Measurements from ENCODE around the gene CKAP2L. TPM values are rescaled to one million over a fixed set of nuclear protein-coding genes. Genes with fewer than 3 reads are reported as not detected.

The CKAP2L gene
- total and polyA plus RNA-seq, 2 donors, result 0.24 to 13.5 TPM

GRCh38 chr2:112733456-112733855 lies 31.0 kb downstream of the CKAP2L start:
- Histone ChIP-seq H3K36me3 (ENCODE audit: insufficient read depth) (no peaks in the 10 kb centered on the region), H3K4me3 (ENCODE audit: low read depth, low read length) (no peak overlapping the region), H3K4me1 (ENCODE audit: insufficient read depth) (no peaks in the 10 kb centered on the region), H3K27ac (ENCODE audit: low read depth) (no peak overlapping the region)
- no peak for DNase-seq (ENCODE audit: extremely low spot score)
- 32% methylated on average over 4 of the region's 4 CpGs for WGBS

DNA sequence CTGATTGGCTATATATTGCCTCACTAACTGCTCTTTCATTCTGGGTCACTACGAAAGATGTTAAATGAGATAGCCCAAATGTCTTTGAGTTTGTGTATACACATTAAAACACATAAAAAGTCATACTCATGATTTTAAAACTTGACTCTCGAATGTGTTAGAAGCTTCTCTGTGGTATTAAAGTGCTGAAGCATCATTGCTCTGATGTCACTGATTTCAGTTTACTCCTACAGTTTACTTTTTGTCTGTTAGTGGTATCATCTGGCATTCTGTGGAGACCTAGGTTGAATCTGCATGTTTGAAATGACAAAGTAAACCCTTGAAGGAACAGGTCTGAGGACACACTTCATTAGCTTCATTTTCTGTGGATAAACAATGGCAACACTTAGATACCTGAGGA lies 32.9 kb downstream of the CKAP2L start:
- DNase-seq (ENCODE audit: extremely low spot score), result no peak
- no peaks in the 10 kb centered on the region for H3K36me3 ChIP-seq (ENCODE audit: insufficient read depth)
- no peaks in the 10 kb centered on the region for H3K4me1 ChIP-seq (ENCODE audit: insufficient read depth)
- no peak overlapping the region for H3K27ac ChIP-seq (ENCODE audit: low read depth)
- WGBS, result 80% methylated on average over 2 of the region's 2 CpGs
- H3K4me3 ChIP-seq (ENCODE audit: low read depth, low read length), result no peak overlapping the region

DNA sequence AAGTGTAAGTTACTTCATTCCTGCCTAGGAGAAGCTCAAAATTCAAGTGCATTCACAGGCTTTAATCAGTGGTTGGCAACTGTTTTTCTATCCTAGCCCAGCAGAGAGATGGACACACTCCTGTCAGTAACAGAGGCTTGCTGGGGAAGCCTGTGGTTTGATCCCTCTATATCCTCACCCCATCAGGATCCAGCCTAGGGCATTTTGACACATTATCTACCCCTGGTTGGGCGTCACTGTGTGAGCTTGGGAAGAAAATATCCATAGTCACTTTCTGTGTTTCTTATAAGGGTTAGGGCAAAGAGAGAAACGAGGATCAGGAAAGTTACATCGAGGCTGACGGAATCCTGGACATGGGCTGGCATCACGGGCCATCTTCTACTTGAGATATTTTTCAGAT lies 33.6 kb downstream of the CKAP2L start:
- no peaks in the 10 kb centered on the region for H3K36me3 ChIP-seq (ENCODE audit: insufficient read depth)
- 83% methylated on average over 5 of the region's 5 CpGs for WGBS
- DNase-seq (ENCODE audit: extremely low spot score), result no peak

DNA sequence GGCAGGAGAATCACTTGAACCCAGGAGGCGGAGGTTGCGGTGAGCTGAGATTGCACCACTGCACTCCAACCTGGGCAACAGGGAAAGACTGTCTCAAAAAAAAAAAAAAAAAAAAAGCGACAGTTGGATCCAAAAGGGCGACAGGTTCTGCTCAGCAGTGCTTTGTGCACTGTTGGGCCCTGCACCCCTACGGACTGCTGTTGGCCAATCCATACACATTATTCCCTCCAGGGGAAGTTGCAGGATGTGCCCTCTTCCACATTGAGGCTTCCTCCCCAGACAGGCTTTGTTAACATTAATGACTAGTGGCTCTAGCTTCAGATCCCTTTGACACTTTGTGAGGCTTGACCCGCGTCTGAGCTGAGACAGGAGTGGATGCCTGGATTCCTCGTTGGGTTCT lies 34.2 kb downstream of the CKAP2L start:
- WGBS, result 74% methylated on average over 8 of the region's 8 CpGs

More for the DNA sequence above, 33.6 kb downstream of the CKAP2L start:
- Histone ChIP-seq H3K4me3 (ENCODE audit: low read depth, low read length) (no peak overlapping the region), H3K4me1 (ENCODE audit: insufficient read depth) (no peaks in the 10 kb centered on the region), H3K27ac (ENCODE audit: low read depth) (no peak overlapping the region)

GRCh38 chr2:112728378-112729175 lies 35.8 kb downstream of the CKAP2L start:
- H3K4me3 ChIP-seq (ENCODE audit: low read depth, low read length), result no peak overlapping the region
- no peaks in the 10 kb centered on the region for H3K36me3 ChIP-seq (ENCODE audit: insufficient read depth)
- DNase-seq (ENCODE audit: extremely low spot score), result no peak
- 52% methylated on average over 11 of the region's 11 CpGs for whole genome bisulfite sequencing
- H3K27ac ChIP-seq (ENCODE audit: low read depth), result no peak overlapping the region
- H3K4me1 ChIP-seq (ENCODE audit: insufficient read depth), result no peaks in the 10 kb centered on the region

More for the DNA sequence above, 34.2 kb downstream of the CKAP2L start:
- H3K36me3 ChIP-seq (ENCODE audit: insufficient read depth), result no peaks in the 10 kb centered on the region
- no peak overlapping the region for H3K4me3 ChIP-seq (ENCODE audit: low read depth, low read length)
- H3K4me1 ChIP-seq (ENCODE audit: insufficient read depth), result no peaks in the 10 kb centered on the region
- DNase-seq (ENCODE audit: extremely low spot score), result no peak
- no peak overlapping the region for H3K27ac ChIP-seq (ENCODE audit: low read depth)

DNA sequence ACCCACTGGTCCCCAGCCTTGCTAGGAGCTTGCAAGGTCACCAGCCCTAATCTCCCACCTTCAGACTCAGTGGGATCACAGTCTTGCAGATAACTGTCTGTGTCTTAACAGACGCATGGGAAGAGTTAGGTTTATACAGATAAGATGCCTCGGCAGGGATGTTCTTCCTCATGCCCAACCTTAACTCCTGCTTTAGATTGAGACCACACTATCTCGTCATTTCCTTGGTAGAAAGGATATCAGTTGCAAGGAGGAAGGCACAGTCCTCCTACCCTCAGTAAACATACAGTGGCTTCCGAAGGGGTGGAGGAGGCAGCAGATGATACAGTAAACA lies 36.4 kb downstream of the CKAP2L start:
- Histone ChIP-seq H3K36me3 (ENCODE audit: insufficient read depth) (no peaks in the 10 kb centered on the region), H3K27ac (ENCODE audit: low read depth) (no peak overlapping the region), H3K4me3 (ENCODE audit: low read depth, low read length) (no peak overlapping the region), H3K4me1 (ENCODE audit: insufficient read depth) (no peaks in the 10 kb centered on the region)
- DNase-seq (ENCODE audit: extremely low spot score), result no peak
- WGBS, result 55% methylated on average over 4 of the region's 4 CpGs

- WGBS, result 87% methylated on average over 19 of the region's 19 CpGs
- Histone ChIP-seq H3K36me3 (ENCODE audit: insufficient read depth) (no peaks in the 10 kb centered on the region), H3K27ac (ENCODE audit: low read depth) (no peak overlapping the region), H3K4me3 (ENCODE audit: low read depth, low read length) (no peak overlapping the region), H3K4me1 (ENCODE audit: insufficient read depth) (no peaks in the 10 kb centered on the region)
- no peak for DNase-seq (ENCODE audit: extremely low spot score)
These were observed 37.0 kb downstream of the CKAP2L start for GRCh38 chr2:112727276-112728028.

- 32% methylated on average over 19 of the region's 19 CpGs for WGBS
- no peak overlapping the region for H3K4me3 ChIP-seq (ENCODE audit: low read depth, low read length)
- H3K4me1 ChIP-seq (ENCODE audit: insufficient read depth), result no peaks in the 10 kb centered on the region
These were observed 37.8 kb downstream of the CKAP2L start for GRCh38 chr2:112726487-112727190.

GRCh38 chr2:112725545-112726457 lies 38.6 kb downstream of the CKAP2L start:
- no peak for DNase-seq (ENCODE audit: extremely low spot score)
- no peak overlapping the region for H3K4me3 ChIP-seq (ENCODE audit: low read depth, low read length)
- no peaks in the 10 kb centered on the region for H3K4me1 ChIP-seq (ENCODE audit: insufficient read depth)
- WGBS, result 89% methylated on average over 15 of the region's 15 CpGs
- no peaks in the 10 kb centered on the region for H3K36me3 ChIP-seq (ENCODE audit: insufficient read depth)
- H3K27ac ChIP-seq (ENCODE audit: low read depth), result no peak overlapping the region

More at GRCh38 chr2:112726487-112727190, 37.8 kb downstream of the CKAP2L start:
- H3K36me3 ChIP-seq (ENCODE audit: insufficient read depth), result no peaks in the 10 kb centered on the region
- peak; percentile 51 for DNase-seq (ENCODE audit: extremely low spot score)
- H3K27ac ChIP-seq (ENCODE audit: low read depth), result no peak overlapping the region

- Histone ChIP-seq H3K27ac (ENCODE audit: low read depth) (no peak overlapping the region), H3K36me3 (ENCODE audit: insufficient read depth) (no peaks in the 10 kb centered on the region), H3K4me3 (ENCODE audit: low read depth, low read length) (no peak overlapping the region), H3K4me1 (ENCODE audit: insufficient read depth) (no peaks in the 10 kb centered on the region)
- WGBS, result 85% methylated on average over 21 of the region's 21 CpGs
- no peak for DNase-seq (ENCODE audit: extremely low spot score)
These were observed 39.6 kb downstream of the CKAP2L start for GRCh38 chr2:112724591-112725525.

DNA sequence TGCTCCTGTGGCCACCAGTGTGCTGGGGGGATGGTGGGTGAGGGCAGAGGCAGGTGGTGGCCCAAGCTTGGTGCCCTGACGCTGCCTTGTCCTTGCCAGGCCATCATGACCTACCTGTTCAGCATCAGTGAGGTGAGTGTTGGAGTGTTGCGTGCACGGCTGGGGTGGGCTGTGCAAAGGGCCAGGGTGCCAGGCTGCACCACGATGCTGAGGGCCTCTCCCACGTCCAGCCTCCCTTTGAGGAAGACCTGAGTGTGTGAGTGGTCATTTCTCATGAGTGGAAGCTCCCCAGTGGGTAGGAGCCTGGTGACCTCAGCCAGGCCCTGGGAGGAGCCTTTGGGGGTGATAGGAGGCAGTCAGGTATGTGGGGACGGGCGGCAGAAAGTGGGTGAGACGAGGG lies 40.4 kb downstream of the CKAP2L start:
- no peak overlapping the region for H3K27ac ChIP-seq (ENCODE audit: low read depth)
- no peaks in the 10 kb centered on the region for H3K36me3 ChIP-seq (ENCODE audit: insufficient read depth)
- no peak for DNase-seq (ENCODE audit: extremely low spot score)
- 95% methylated on average over 8 of the region's 8 CpGs for WGBS
- H3K4me3 ChIP-seq (ENCODE audit: low read depth, low read length), result no peak overlapping the region
- H3K4me1 ChIP-seq (ENCODE audit: insufficient read depth), result no peaks in the 10 kb centered on the region

DNA sequence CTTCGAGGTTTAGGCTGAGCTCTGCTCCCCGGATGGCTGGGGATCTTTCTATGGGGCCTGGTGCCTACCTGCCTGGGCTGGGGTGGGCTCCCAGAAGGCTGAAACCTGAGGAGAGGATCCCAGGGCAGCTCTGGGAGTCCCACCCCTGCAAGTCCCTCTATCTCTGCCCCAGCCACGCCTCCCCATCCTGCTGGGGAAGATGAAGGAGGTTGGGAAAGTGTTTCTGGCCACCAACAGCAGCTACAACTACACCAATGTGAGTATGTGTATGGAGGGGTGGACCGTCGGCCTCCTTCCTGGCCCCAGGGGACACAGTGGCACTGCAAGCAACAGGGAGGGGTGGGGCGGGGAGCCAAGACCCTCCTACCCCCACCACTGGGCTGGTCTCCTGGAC lies 40.9 kb downstream of the CKAP2L start:
- Histone ChIP-seq H3K27ac (ENCODE audit: low read depth) (no peak overlapping the region), H3K4me1 (ENCODE audit: insufficient read depth) (no peaks in the 10 kb centered on the region), H3K36me3 (ENCODE audit: insufficient read depth) (no peaks in the 10 kb centered on the region), H3K4me3 (ENCODE audit: low read depth, low read length) (no peak overlapping the region)
- WGBS, result 87% methylated on average over 6 of the region's 6 CpGs
- DNase-seq (ENCODE audit: extremely low spot score), result no peak

Measured in urinary bladder (tissue), 4 donors.